ENCODE results near the gene MPC1. TPM values are rescaled to one million over a fixed set of nuclear protein-coding genes. Genes with fewer than 3 reads are reported as not detected.
A peak's percentile ranks its signal among the peaks of the same experiment; 100 is the strongest.

The MPC1 gene
- total and polyA plus RNA-seq, 11 donors, result 213 to 796 (median 542) TPM

GRCh38 chr6:166415833-166416347 is 33.1 kb upstream of the MPC1 start:
- DNase-seq (no peak), ATAC-seq (peak in 2 of 4 donors; percentile 29 to 49)
- peak overlapping the region in 1 of 12 donors; percentile 39 for H3K27ac ChIP-seq
- H3K4me1 ChIP-seq, result peaks cover 0 to 15% (median 0%) of the 10 kb centered on the region in 12 donors
- H3K36me3 ChIP-seq, result peaks cover 0 to 81% (median 65%) of the 10 kb centered on the region in 9 donors
- H3K27me3 ChIP-seq, result no peaks in the 10 kb centered on the region
- TF ChIP-seq POLR2A (IDR thresholded peaks at IDR 0.05) (no peak), CTCF (IDR thresholded peaks at IDR 0.05) (no peak)
- H3K9me3 ChIP-seq, result no peaks in the 10 kb centered on the region
- intact Hi-C loops (cut with DNase I), result no loop called here
- H3K4me3 ChIP-seq, result no peak overlapping the region
- 67 to 92% (median 82%) methylated on average over 5 of the region's 5 CpGs for WGBS, 4 donors

GRCh38 chr6:166415306-166415705 is 32.6 kb upstream of the MPC1 start:
- intact Hi-C loops (cut with DNase I), result no loop called here
- Histone ChIP-seq H3K27ac (peak overlapping the region in 1 of 12 donors; percentile 39), H3K4me1 (peaks cover 0 to 15% (median 0%) of the 10 kb centered on the region in 12 donors), H3K27me3 (no peaks in the 10 kb centered on the region), H3K4me3 (no peak overlapping the region), H3K9me3 (no peaks in the 10 kb centered on the region), H3K36me3 (peaks cover 0 to 75% (median 62%) of the 10 kb centered on the region in 9 donors)
- DNase-seq (no peak), ATAC-seq (no peak)
- no peak for TF ChIP-seq POLR2A (IDR thresholded peaks at IDR 0.05)
- no peak for TF ChIP-seq CTCF (IDR thresholded peaks at IDR 0.05)
- WGBS, 4 donors, result 88 to 92% (median 90%) methylated on average over 5 of the region's 5 CpGs

GRCh38 chr6:166413491-166413951 is 30.8 kb upstream of the MPC1 start:
- 90 to 94% (median 92%) methylated on average over 17 of the region's 17 CpGs for whole genome bisulfite sequencing, 4 donors
- Histone ChIP-seq H3K4me1 (peaks cover 0 to 7% (median 0%) of the 10 kb centered on the region in 12 donors), H3K36me3 (peaks cover 0 to 66% (median 48%) of the 10 kb centered on the region in 9 donors), H3K4me3 (no peak overlapping the region), H3K27me3 (no peaks in the 10 kb centered on the region), H3K27ac (no peak overlapping the region), H3K9me3 (no peaks in the 10 kb centered on the region)
- no peak for ATAC-seq
- TF ChIP-seq CTCF (IDR thresholded peaks at IDR 0.05) (no peak), POLR2A (IDR thresholded peaks at IDR 0.05) (no peak)
- intact Hi-C loops (cut with DNase I), result no loop called here
- no peak for DNase-seq

- no peak overlapping the region for H3K27ac ChIP-seq
- H3K9me3 ChIP-seq, result no peaks in the 10 kb centered on the region
- 93 to 95% (median 94%) methylated on average over 7 to 13 of the region's 13 CpGs for WGBS, 4 donors
- H3K4me3 ChIP-seq, result no peak overlapping the region
- H3K27me3 ChIP-seq, result no peaks in the 10 kb centered on the region
- ATAC-seq, result no peak
- peaks cover 0 to 60% (median 42%) of the 10 kb centered on the region in 9 donors for H3K36me3 ChIP-seq
- no peak for DNase-seq
- intact Hi-C loops (cut with DNase I), result no loop called here
- TF ChIP-seq CTCF (IDR thresholded peaks at IDR 0.05) (no peak), POLR2A (IDR thresholded peaks at IDR 0.05) (no peak)
- peaks cover 0 to under 1% (median 0%) of the 10 kb centered on the region in 12 donors for H3K4me1 ChIP-seq
Observed at GRCh38 chr6:166412911-166413384, 30.2 kb upstream of the MPC1 start.

Measured in heart left ventricle (tissue), 16 donors.